Skeletal muscle satellite cell (primary cell): ENCODE measurements around the gene AFF3.

Source experiments
- H3K27me3 ChIP-seq: 2 replicates; pipeline ENCODE4 v1.7.0; 2013; ENCODE audit warnings: low read length; ENCODE audit not compliant: control insufficient read depth, insufficient read depth
- H3K36me3 ChIP-seq: 2 replicates; pipeline ENCODE4 v1.7.0; 2013; ENCODE audit warnings: mild to moderate bottlenecking, control low read depth, low read length; ENCODE audit not compliant: insufficient read depth
- H3K4me1 ChIP-seq: 2 replicates; pipeline ENCODE4 v1.7.0; 2013; ENCODE audit warnings: low read length; ENCODE audit not compliant: control insufficient read depth, insufficient read depth
- H3K4me2 ChIP-seq: 2 replicates; pipeline ENCODE4 v1.7.0; 2013; ENCODE audit warnings: mild to moderate bottlenecking, low read length
- H3K4me3 ChIP-seq: 2 replicates; pipeline ENCODE4 v1.7.0; 2013; ENCODE audit warnings: low read length
- H3K9ac ChIP-seq: 2 replicates; pipeline ENCODE4 v1.7.0; 2013; ENCODE audit warnings: mild to moderate bottlenecking, low read depth, low read length, moderate library complexity
- H3K9me3 ChIP-seq: replicated peaks from 2 replicates; pipeline ENCODE4 v1.7.0; 2013; ENCODE audit warnings: mild to moderate bottlenecking, control low read depth, low read length

The AFF3 gene

GRCh38 chr2:99602476-99602875, 539.9 kb downstream of the AFF3 start:
- Histone ChIP-seq H3K9me3 (no peaks in the 10 kb centered on the region), H3K4me2 (no peak overlapping the region), H3K4me3 (no peak overlapping the region), H3K4me1 (peaks cover 20% of the 10 kb centered on the region), H3K36me3 (no peaks in the 10 kb centered on the region), H3K27me3 (peaks cover 9% of the 10 kb centered on the region), H3K9ac (no peak overlapping the region)

GRCh38 chr2:99600981-99601651, 541.3 kb downstream of the AFF3 start:
- Histone ChIP-seq H3K9ac (no peak overlapping the region), H3K9me3 (no peaks in the 10 kb centered on the region), H3K36me3 (no peaks in the 10 kb centered on the region), H3K27me3 (peaks cover 12% of the 10 kb centered on the region), H3K4me2 (peak overlapping the region; percentile 56), H3K4me1 (peaks cover 20% of the 10 kb centered on the region), H3K4me3 (no peak overlapping the region)

GRCh38 chr2:99598441-99598840, 543.9 kb downstream of the AFF3 start:
- Histone ChIP-seq H3K4me3 (no peak overlapping the region), H3K36me3 (no peaks in the 10 kb centered on the region), H3K4me2 (no peak overlapping the region), H3K9ac (no peak overlapping the region), H3K9me3 (no peaks in the 10 kb centered on the region), H3K4me1 (peaks cover 20% of the 10 kb centered on the region), H3K27me3 (peaks cover 12% of the 10 kb centered on the region)

GRCh38 chr2:99597616-99598015, 544.8 kb downstream of the AFF3 start:
- peaks cover 12% of the 10 kb centered on the region for H3K27me3 ChIP-seq
- no peak overlapping the region for H3K4me3 ChIP-seq
- H3K9me3 ChIP-seq = no peaks in the 10 kb centered on the region

GRCh38 chr2:99595373-99595772, 547.0 kb downstream of the AFF3 start:
- peaks cover 3% of the 10 kb centered on the region for H3K27me3 ChIP-seq

More at GRCh38 chr2:99597616-99598015, 544.8 kb downstream of the AFF3 start:
- Histone ChIP-seq H3K4me2 (no peak overlapping the region), H3K36me3 (no peaks in the 10 kb centered on the region), H3K4me1 (peaks cover 15% of the 10 kb centered on the region), H3K9ac (no peak overlapping the region)

DNA sequence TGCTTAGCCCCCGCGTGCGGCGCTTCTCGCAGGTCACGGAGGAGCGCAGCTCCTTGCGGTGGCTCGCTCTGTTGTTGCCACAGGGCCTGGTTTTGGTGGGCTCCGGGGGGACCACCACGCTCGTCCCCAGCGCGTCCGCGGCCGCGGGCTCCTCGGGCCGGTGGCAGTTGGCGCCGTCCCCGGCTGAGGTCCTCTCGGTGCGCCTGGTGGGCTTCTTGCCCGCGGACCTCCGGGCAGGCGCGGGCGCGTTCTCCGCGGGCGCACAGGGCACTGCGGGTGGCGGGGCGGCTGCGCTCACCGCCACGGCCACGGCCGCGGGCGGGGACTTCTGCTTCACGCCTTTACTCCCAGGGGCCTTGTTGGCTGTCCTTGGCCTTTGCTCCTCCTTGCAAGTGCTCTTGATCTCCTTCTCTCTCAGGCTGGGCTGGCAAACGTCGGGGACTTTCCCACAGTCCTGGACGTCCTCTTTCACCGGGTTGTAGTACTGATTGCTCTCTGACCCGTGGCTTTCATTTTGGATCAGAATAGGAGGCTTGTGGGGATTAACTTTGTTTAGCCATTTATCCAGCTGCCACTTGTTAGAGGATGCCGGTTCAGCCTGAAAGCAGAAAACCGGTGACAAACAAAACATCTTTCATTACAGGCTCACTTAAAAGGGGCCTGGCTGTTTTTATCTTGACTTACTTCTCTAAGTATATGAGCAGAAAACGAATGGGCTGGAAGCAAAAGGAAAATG, 548.5 kb downstream of the AFF3 start:
- peaks cover 3% of the 10 kb centered on the region for H3K27me3 ChIP-seq
- no peaks in the 10 kb centered on the region for H3K9me3 ChIP-seq
- H3K9ac ChIP-seq = no peak overlapping the region
- no peak overlapping the region for H3K4me3 ChIP-seq
- H3K36me3 ChIP-seq = no peaks in the 10 kb centered on the region
- no peaks in the 10 kb centered on the region for H3K4me1 ChIP-seq
- no peak overlapping the region for H3K4me2 ChIP-seq

More at GRCh38 chr2:99595373-99595772, 547.0 kb downstream of the AFF3 start:
- no peaks in the 10 kb centered on the region for H3K4me1 ChIP-seq
- H3K9ac ChIP-seq = no peak overlapping the region
- no peaks in the 10 kb centered on the region for H3K36me3 ChIP-seq
- H3K9me3 ChIP-seq = no peaks in the 10 kb centered on the region
- no peak overlapping the region for H3K4me3 ChIP-seq
- no peak overlapping the region for H3K4me2 ChIP-seq

GRCh38 chr2:99576775-99577174, 565.6 kb downstream of the AFF3 start:
- no peak overlapping the region for H3K4me2 ChIP-seq
- H3K9me3 ChIP-seq = no peaks in the 10 kb centered on the region
- H3K36me3 ChIP-seq = no peaks in the 10 kb centered on the region
- no peak overlapping the region for H3K4me3 ChIP-seq
- peaks cover 23% of the 10 kb centered on the region for H3K27me3 ChIP-seq
- no peak overlapping the region for H3K9ac ChIP-seq
- H3K4me1 ChIP-seq = no peaks in the 10 kb centered on the region

- peaks cover 30% of the 10 kb centered on the region for H3K27me3 ChIP-seq
- no peaks in the 10 kb centered on the region for H3K4me1 ChIP-seq
- H3K36me3 ChIP-seq = no peaks in the 10 kb centered on the region
- H3K4me2 ChIP-seq = no peak overlapping the region
- no peaks in the 10 kb centered on the region for H3K9me3 ChIP-seq
- no peak overlapping the region for H3K9ac ChIP-seq
- no peak overlapping the region for H3K4me3 ChIP-seq
Measured at GRCh38 chr2:99573634-99574251, 568.6 kb downstream of the AFF3 start.

DNA sequence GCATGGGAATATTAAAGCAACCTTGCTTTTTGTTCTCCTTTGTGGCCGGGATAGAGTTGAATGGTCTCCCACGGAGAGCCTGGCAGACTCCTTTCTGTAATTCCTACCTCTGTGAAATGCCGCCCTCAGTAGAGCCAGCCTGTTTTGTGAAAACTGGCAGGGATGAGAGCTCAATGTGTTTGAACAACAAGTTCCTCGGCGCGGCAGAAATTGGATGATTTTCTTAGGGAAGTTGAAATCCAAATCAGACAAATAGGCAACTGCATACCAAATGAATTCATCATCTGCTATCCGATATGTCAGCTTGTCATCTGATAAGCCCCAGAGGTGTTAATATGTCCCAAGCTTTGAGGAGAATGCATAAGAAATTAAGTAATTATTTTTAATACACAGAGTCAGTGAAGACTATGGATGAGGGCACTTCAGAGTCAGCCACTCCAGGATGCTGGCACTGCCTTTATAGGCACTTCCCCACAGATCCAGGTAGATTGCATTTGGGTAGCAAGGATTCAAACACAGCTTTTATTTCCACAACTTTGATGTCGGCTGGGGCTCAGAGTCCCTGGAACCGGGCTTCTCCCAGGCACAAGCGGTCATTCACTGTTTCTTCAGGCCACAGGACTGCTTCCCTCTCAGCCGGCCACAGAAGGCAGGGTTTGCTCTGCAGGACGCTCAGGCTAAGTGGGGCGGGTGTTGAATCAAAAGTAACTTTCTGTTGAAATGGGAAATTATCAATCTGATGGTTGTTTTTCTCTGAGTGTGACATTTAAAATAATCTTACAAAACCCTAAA, 569.8 kb downstream of the AFF3 start:
- Histone ChIP-seq H3K9ac (no peak overlapping the region), H3K4me2 (no peak overlapping the region), H3K9me3 (no peaks in the 10 kb centered on the region), H3K27me3 (peaks cover 30% of the 10 kb centered on the region), H3K4me1 (no peaks in the 10 kb centered on the region), H3K4me3 (no peak overlapping the region), H3K36me3 (no peaks in the 10 kb centered on the region)

- Histone ChIP-seq H3K4me2 (no peak overlapping the region), H3K9ac (no peak overlapping the region), H3K4me1 (no peaks in the 10 kb centered on the region), H3K4me3 (no peak overlapping the region), H3K9me3 (no peaks in the 10 kb centered on the region), H3K27me3 (peaks cover 30% of the 10 kb centered on the region), H3K36me3 (no peaks in the 10 kb centered on the region)
Measured at GRCh38 chr2:99571954-99572353, 570.4 kb downstream of the AFF3 start.

GRCh38 chr2:99571533-99571932, 570.9 kb downstream of the AFF3 start:
- H3K4me1 ChIP-seq = no peaks in the 10 kb centered on the region
- H3K9ac ChIP-seq = no peak overlapping the region
- H3K36me3 ChIP-seq = no peaks in the 10 kb centered on the region
- H3K4me3 ChIP-seq = no peak overlapping the region
- no peaks in the 10 kb centered on the region for H3K9me3 ChIP-seq
- peaks cover 30% of the 10 kb centered on the region for H3K27me3 ChIP-seq
- no peak overlapping the region for H3K4me2 ChIP-seq
